Astrocyte (in vitro differentiated cells and primary cell): ENCODE measurements around the gene PRRG2.

ENCODE experiments used
- CTCF ChIP-seq: IDR thresholded peaks from 2 replicates; pipeline ENCODE4 v1.5.1; 2011; ENCODE audit warnings: low read depth, mild to moderate bottlenecking, inconsistent platforms, low read length, moderate library complexity; ENCODE audit not compliant: insufficient read depth
- EZH2 ChIP-seq: IDR thresholded peaks from 2 replicates; pipeline ENCODE4 v1.6.1; 2012; ENCODE audit warnings: mild to moderate bottlenecking, low read length, inconsistent platforms; ENCODE audit not compliant: insufficient read depth

GRCh38 chr19:49597703-49597974 lies 16.5 kb downstream of the PRRG2 start:
- TF ChIP-seq CTCF (no peak), EZH2 (no peak)
